HCT116 (cell line): ENCODE results near the gene COL9A2. TPM values are rescaled to one million over a fixed set of nuclear protein-coding genes. Genes with fewer than 3 reads are reported as not detected.

Experiments used
- ATAC-seq: fragments of 200-7000 bp; cut with Tn5 transposase; 2 replicates; pipeline ENCODE4 v1.9.1; 2020; ENCODE audit warnings: mild to moderate bottlenecking, moderate library complexity
- BruUV-seq: library from RNA; stranded (reverse); fragments of 400-500 nt; replicated peaks from 2 replicates; lab custom pipeline; 2021; lab: Mats Ljungman, UMichigan
- CTCF ChIA-PET: fragments of 300-600 bp; sonication (Branson Sonifier 250); formaldehyde crosslinking; loops from one replicate; lab custom pipeline; 2021; ENCODE audit warnings: antibody characterized with exemption; lab: Charles Lee
- POLR2A ChIA-PET: fragments of 300-600, 350-600 bp; sonication (Branson Sonifier 250); formaldehyde crosslinking; loops from one replicate; lab custom pipeline; 2021; ENCODE audit warnings: antibody characterized with exemption; lab: Charles Lee
- RAD21 ChIA-PET, 2 experiments: fragments of 300-600 bp; sonication (Branson Sonifier 250); formaldehyde crosslinking; loops; one replicate each; lab custom pipeline; 2023; ENCODE audit warnings: low total read pairs in 2 of 2; ENCODE audit not compliant: uncharacterized antibody in 2 of 2, unreplicated experiment in 2 of 2, low non-redundant PET in 1 of 2; lab: Charles Lee
- DNase-seq: peaks from one replicate; pipeline ENCODE4 v3.0.0-alpha.2; 2010; ENCODE audit warnings: low read depth, low spot score
- H2AFZ ChIP-seq: fragments of 200-600 bp; shearing (Covaris generic), sonication (generic); 2 replicates; pipeline ENCODE4 v1.6.1; 2017; ENCODE audit warnings: low read depth, mixed run types, mixed read lengths, antibody characterized with exemption, low read length; ENCODE audit not compliant: poor library complexity, severe bottlenecking
- H3K27ac ChIP-seq: 2 replicates; pipeline ENCODE4 v1.5.1; 2012; ENCODE audit warnings: low read depth, low read length
- H3K27me3 ChIP-seq: fragments of 200-600 bp; sonication (generic); 2 replicates; pipeline ENCODE4 v1.6.1; 2016; ENCODE audit warnings: mixed run types, low read length, mixed read lengths; ENCODE audit not compliant: insufficient read depth
- H3K36me3 ChIP-seq, 2 experiments: fragments of 200-500 bp in 1 of 2; fragments of 200-600 bp in 1 of 2; sonication (Bioruptor generic) in 1 of 2; sonication (generic) in 1 of 2; 2 replicates each; pipeline versions ENCODE4 v1.5.1 to v1.6.1; 2014 to 2016; ENCODE audit warnings: low read length in 2 of 2, inconsistent platforms in 1 of 2, mixed read lengths in 1 of 2, mixed run types in 1 of 2; ENCODE audit not compliant: insufficient read depth in 2 of 2, control insufficient read depth in 1 of 2
- H3K4me1 ChIP-seq, 2 experiments: fragments of 200-600 bp in 1 of 2; sonication (generic) in 1 of 2; 2 replicates each; pipeline versions ENCODE4 v1.5.1 to v1.6.1; 2012 to 2017; ENCODE audit warnings: low read length in 2 of 2, inconsistent platforms in 1 of 2, mild to moderate bottlenecking in 1 of 2, mixed read lengths in 1 of 2, mixed run types in 1 of 2, moderate library complexity in 1 of 2; ENCODE audit not compliant: insufficient read depth in 2 of 2, control insufficient read depth in 1 of 2
- H3K4me2 ChIP-seq: fragments of 200-600 bp; sonication (generic); 2 replicates; pipeline ENCODE4 v1.6.1; 2017; ENCODE audit warnings: mixed run types, low read length, mixed read lengths
- H3K4me3 ChIP-seq, 2 experiments: fragments of 200-600 bp in 1 of 2; sonication (generic) in 1 of 2; replicated peaks in 1 of 2; 2 replicates each; pipeline ENCODE4 v1.5.1; 2011 to 2016; ENCODE audit warnings: low read length in 2 of 2, control low read depth in 1 of 2, low read depth in 1 of 2, mild to moderate bottlenecking in 1 of 2, mixed read lengths in 1 of 2, mixed run types in 1 of 2
- H3K79me2 ChIP-seq: fragments of 200-600 bp; sonication (generic); 2 replicates; pipeline ENCODE4 v1.6.1; 2017; ENCODE audit warnings: mild to moderate bottlenecking, mixed run types, low read length, moderate library complexity, mixed read lengths; ENCODE audit not compliant: insufficient read depth
- H3K9ac ChIP-seq: fragments of 200-600 bp; sonication (generic); 2 replicates; pipeline ENCODE4 v1.6.1; 2016; ENCODE audit warnings: low read length, mixed read lengths
- H3K9me2 ChIP-seq: fragments of 200-600 bp; sonication (generic), shearing (Covaris generic); 2 replicates; pipeline ENCODE4 v1.6.1; 2017; ENCODE audit warnings: mixed run types, mild to moderate bottlenecking, moderate library complexity; ENCODE audit not compliant: insufficient read depth
- H3K9me3 ChIP-seq, 2 experiments: fragments of 200-500 bp in 1 of 2; fragments of 200-600 bp in 1 of 2; sonication (Bioruptor generic) in 1 of 2; sonication (generic) in 1 of 2; 2 replicates each; pipeline ENCODE4 v1.6.1; 2014 to 2017; ENCODE audit warnings: low read length in 2 of 2, mixed read lengths in 2 of 2, inconsistent platforms in 1 of 2, low read depth in 1 of 2, mild to moderate bottlenecking in 1 of 2, mixed run types in 1 of 2, moderate library complexity in 1 of 2; ENCODE audit not compliant: control insufficient read depth in 1 of 2, insufficient read depth in 1 of 2
- H4K20me1 ChIP-seq: fragments of 200-600 bp; sonication (generic), shearing (Covaris generic); 2 replicates; pipeline ENCODE4 v1.6.1; 2017; ENCODE audit warnings: mixed run types, mild to moderate bottlenecking, moderate library complexity; ENCODE audit not compliant: insufficient read depth
- CEBPB ChIP-seq: IDR thresholded peaks from 2 replicates; pipeline ENCODE4 v1.6.1; 2012; ENCODE audit warnings: low read depth
- EGR1 ChIP-seq: IDR thresholded peaks from 2 replicates; pipeline ENCODE4 v1.6.1; 2012; ENCODE audit warnings: low read depth
- EZH2 ChIP-seq: fragments of 200-600 bp; sonication (generic); IDR thresholded peaks from 2 replicates; pipeline ENCODE4 v1.6.1; 2017; ENCODE audit warnings: antibody characterized with exemption, mixed run types
- POLR2A ChIP-seq: IDR thresholded peaks from 2 replicates; pipeline ENCODE4 v1.7.0; 2011; ENCODE audit warnings: borderline replicate concordance; ENCODE audit not compliant: insufficient read depth, insufficient read length; ENCODE audit errors: extremely low read depth
- SIN3A ChIP-seq: IDR thresholded peaks from 2 replicates; pipeline ENCODE4 v1.6.1; 2012; ENCODE audit warnings: low read depth
- SP1 ChIP-seq: IDR thresholded peaks from 2 replicates; pipeline ENCODE4 v1.6.1; 2012; ENCODE audit warnings: low read depth
- TCF7L2 ChIP-seq: IDR thresholded peaks from 2 replicates; pipeline ENCODE4 v1.7.0; 2011; ENCODE audit warnings: borderline replicate concordance, inconsistent platforms; ENCODE audit not compliant: insufficient read depth, insufficient read length; ENCODE audit errors: extremely low read depth
- YY1 ChIP-seq: IDR thresholded peaks from 2 replicates; pipeline ENCODE4 v1.6.1; 2011; ENCODE audit warnings: low read length, low read depth, moderate library complexity, mild to moderate bottlenecking; ENCODE audit not compliant: insufficient replicate concordance; ENCODE audit errors: extremely low read depth
- ZFX ChIP-seq: fragments of 450-650 bp; IDR thresholded peaks from 2 replicates; pipeline ENCODE4 v1.6.1; 2017
- intact Hi-C: fragments of 100-400 bp; cut with micrococcal nuclease; formaldehyde crosslinking; loops from 2 replicates; pipeline ENCODE4 v1.10.0; 2022
- total RNA-seq: library from RNA; stranded (reverse); gene quantifications from one replicate; pipeline ENCODE4 v1.2.1, GENCODE V29; 2021; ENCODE audit not compliant: unreplicated experiment
- TF ChIP-seq, protein P1 (sequence below): IDR thresholded peaks from 2 replicates; pipeline ENCODE4 v1.6.1; 2012
- TF ChIP-seq, protein P2 (sequence below), 3 experiments: fragments of 200-600 bp in 1 of 3; sonication (generic) in 1 of 3; IDR thresholded peaks in 2 of 3; conservative IDR thresholded peaks in 1 of 3; 2 replicates each; pipeline ENCODE4 v1.5.1; 2012 to 2017; ENCODE audit warnings: low read depth in 2 of 3, low read length in 2 of 3, antibody characterized with exemption in 1 of 3, borderline replicate concordance in 1 of 3, control low read depth in 1 of 3, mild to moderate bottlenecking in 1 of 3, mixed read lengths in 1 of 3, mixed run types in 1 of 3, moderate library complexity in 1 of 3; ENCODE audit not compliant: insufficient read depth in 1 of 3

The COL9A2 gene
- total RNA-seq, 1 experiment from 2014 or later, result 2.4 TPM

DNA sequence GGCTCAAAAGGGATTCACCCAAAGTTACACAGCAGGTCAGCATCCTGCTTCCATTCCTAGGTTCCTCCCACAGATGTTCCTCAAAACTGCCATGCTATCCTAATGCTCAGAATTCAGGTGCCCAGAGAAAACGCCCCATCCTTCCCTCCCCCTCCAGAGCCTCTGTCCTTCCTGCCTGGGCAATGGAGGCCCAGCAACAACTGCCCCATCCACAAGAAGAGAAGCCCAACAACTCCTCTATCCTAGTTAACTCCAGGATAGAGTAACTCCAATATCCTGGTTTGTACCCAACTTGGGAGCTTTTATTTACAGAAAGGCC is 16.9 kb downstream of the COL9A2 start:
- BruUV-seq, result no TSS peak
- RAD21 ChIA-PET, result no interaction called here
- no peak overlapping the region for H3K4me2 ChIP-seq
- no peak for DNase-seq
- POLR2A ChIA-PET, result no interaction called here
- no peaks in the 10 kb centered on the region for H3K79me2 ChIP-seq
- H3K9me3 ChIP-seq, result no peaks in the 10 kb centered on the region
- H3K27ac ChIP-seq, result no peak overlapping the region
- no peak overlapping the region for H3K4me3 ChIP-seq
- no peaks in the 10 kb centered on the region for H3K9me2 ChIP-seq
- no peak overlapping the region for H3K9ac ChIP-seq
- TF ChIP-seq, protein P1, sequence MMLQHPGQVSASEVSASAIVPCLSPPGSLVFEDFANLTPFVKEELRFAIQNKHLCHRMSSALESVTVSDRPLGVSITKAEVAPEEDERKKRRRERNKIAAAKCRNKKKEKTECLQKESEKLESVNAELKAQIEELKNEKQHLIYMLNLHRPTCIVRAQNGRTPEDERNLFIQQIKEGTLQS, result no peak
- CTCF ChIA-PET, result interaction anchor here (1.3 kb wide), 1 partner anchor 38 kb away, joined by 4 read pairs; no protein-coding TSS in a partner anchor
- no peaks in the 10 kb centered on the region for H3K27me3 ChIP-seq
- intact Hi-C loops, result no loop called here
- H3K4me1 ChIP-seq, result peaks cover 9 to 10% of the 10 kb centered on the region in 2 experiments
- no peaks in the 10 kb centered on the region for H4K20me1 ChIP-seq
- no peak for ATAC-seq
- no peak overlapping the region for H2AFZ ChIP-seq
- no peaks in the 10 kb centered on the region for H3K36me3 ChIP-seq

DNA sequence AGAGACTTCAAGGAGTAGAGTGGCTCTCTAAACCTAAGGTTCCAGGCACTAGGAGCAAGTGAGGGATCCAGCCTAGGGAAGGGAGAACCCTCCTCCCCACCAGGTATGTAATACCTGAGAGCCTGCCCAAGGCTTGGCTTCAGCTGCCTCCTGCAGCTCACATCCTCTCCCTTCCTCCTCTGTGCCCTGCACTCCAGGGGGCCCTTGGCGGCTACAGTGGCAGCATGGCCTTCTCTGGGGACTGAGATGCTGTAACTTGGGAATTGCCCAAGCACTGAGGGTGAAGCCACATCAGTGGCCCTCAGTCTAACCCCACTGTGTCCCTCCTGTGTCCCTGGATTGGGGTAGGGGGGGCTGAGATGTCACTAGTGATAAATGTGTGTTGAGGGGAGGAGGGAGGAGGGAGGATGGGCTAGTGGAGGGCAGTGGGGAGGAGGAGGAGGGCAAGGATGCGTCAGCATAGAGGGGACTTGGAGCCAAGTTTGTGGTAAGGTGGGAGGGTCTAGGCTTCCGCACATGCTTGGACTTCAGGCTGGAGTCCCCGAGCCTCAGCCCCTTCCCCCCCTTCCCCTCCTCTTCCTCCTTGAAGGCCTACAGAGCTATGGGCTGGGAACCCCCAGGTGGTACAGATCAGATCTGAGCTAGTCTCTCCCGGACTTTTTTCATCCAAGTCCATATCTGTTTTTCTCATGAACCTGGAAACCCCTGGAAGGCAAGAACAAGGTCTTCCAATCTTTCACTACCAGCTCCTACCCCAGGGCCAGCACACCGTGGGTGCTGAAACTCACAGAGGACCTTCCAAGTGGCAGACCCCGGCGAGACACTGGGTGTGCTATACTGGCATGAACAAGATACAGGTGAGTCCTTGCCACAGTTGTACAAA is 17.5 kb downstream of the COL9A2 start:
- Histone ChIP-seq H3K27me3 (no peaks in the 10 kb centered on the region), H3K36me3 (no peaks in the 10 kb centered on the region), H3K9ac (no peak overlapping the region), H3K9me3 (no peaks in the 10 kb centered on the region), H2AFZ (no peak overlapping the region), H3K4me2 (no peak overlapping the region), H3K4me1 (peaks cover 4% of the 10 kb centered on the region in 2 experiments), H4K20me1 (no peaks in the 10 kb centered on the region), H3K4me3 (no peak overlapping the region), H3K79me2 (no peaks in the 10 kb centered on the region), H3K9me2 (no peaks in the 10 kb centered on the region), H3K27ac (no peak overlapping the region)
- POLR2A ChIA-PET, result no interaction called here
- RAD21 ChIA-PET, result no interaction called here
- ATAC-seq (no peak), DNase-seq (no peak)
- intact Hi-C loops, result no loop called here
- TF ChIP-seq EGR1, result no peak
- TF ChIP-seq, protein P2, sequence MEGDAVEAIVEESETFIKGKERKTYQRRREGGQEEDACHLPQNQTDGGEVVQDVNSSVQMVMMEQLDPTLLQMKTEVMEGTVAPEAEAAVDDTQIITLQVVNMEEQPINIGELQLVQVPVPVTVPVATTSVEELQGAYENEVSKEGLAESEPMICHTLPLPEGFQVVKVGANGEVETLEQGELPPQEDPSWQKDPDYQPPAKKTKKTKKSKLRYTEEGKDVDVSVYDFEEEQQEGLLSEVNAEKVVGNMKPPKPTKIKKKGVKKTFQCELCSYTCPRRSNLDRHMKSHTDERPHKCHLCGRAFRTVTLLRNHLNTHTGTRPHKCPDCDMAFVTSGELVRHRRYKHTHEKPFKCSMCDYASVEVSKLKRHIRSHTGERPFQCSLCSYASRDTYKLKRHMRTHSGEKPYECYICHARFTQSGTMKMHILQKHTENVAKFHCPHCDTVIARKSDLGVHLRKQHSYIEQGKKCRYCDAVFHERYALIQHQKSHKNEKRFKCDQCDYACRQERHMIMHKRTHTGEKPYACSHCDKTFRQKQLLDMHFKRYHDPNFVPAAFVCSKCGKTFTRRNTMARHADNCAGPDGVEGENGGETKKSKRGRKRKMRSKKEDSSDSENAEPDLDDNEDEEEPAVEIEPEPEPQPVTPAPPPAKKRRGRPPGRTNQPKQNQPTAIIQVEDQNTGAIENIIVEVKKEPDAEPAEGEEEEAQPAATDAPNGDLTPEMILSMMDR (IDR thresholded peaks at IDR 0.05 in 2 of 3, conservative IDR thresholded peaks at IDR 0.05 in 1 of 3; ENCODE audit: borderline replicate concordance in 1 of 3, insufficient read depth in 1 of 3, low read depth in 2 of 3, low read length in 2 of 3), result no peak
- TF ChIP-seq SIN3A, result no peak
- TF ChIP-seq TCF7L2, result no peak
- TF ChIP-seq CEBPB, result no peak
- no peak for TF ChIP-seq SP1
- no peak for TF ChIP-seq POLR2A
- TF ChIP-seq EZH2, result no peak
- TF ChIP-seq ZFX, result no peak
- TF ChIP-seq YY1, result no peak
- CTCF ChIA-PET, result interaction anchor here (1.3 kb wide), 1 partner anchor 39 kb away, joined by 4 read pairs; no protein-coding TSS in a partner anchor
- BruUV-seq, result no TSS peak
